Measurements from ENCODE around the gene FAM98B.

FAM98B gene

DNA sequence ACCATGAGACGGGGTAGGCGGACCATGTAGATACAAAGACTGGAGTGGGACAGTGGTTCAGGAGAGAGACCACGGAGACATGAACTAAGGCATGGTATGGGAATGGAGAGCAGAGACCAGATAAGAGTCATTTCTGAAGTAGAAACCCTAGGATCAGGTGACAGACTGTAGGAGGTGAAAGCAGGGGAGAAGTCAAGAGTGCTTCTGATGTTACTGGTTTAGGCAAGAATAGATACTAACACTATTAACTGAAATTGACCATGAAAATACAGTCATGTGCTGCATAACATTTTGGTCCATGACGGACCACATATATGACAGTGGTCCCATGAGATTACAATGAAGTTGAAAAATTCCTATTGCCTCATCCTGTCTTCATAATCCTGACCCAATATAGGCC, 69.0 kb downstream of the FAM98B start:
- Histone ChIP-seq H3K79me2 (ENCODE audit: insufficient read depth, low read depth) (no peaks in the 10 kb centered on the region), H4K20me1 (ENCODE audit: insufficient read depth) (no peaks in the 10 kb centered on the region), H3K9ac (no peak overlapping the region), H3K4me1 (ENCODE audit: low read depth, poor library complexity, severe bottlenecking) (no peaks in the 10 kb centered on the region), H3K27me3 (ENCODE audit: insufficient read depth, low read depth) (no peaks in the 10 kb centered on the region), H2AFZ (ENCODE audit: low read depth) (no peak overlapping the region), H3K4me3 (IDR thresholded peaks at IDR 0.05; ENCODE audit: insufficient read depth, low read depth, low read length) (no peak overlapping the region), H3K27ac (no peak overlapping the region), H3K36me3 (ENCODE audit: insufficient read depth) (no peaks in the 10 kb centered on the region), H3K4me2 (no peak overlapping the region)
- TF ChIP-seq, protein P1, sequence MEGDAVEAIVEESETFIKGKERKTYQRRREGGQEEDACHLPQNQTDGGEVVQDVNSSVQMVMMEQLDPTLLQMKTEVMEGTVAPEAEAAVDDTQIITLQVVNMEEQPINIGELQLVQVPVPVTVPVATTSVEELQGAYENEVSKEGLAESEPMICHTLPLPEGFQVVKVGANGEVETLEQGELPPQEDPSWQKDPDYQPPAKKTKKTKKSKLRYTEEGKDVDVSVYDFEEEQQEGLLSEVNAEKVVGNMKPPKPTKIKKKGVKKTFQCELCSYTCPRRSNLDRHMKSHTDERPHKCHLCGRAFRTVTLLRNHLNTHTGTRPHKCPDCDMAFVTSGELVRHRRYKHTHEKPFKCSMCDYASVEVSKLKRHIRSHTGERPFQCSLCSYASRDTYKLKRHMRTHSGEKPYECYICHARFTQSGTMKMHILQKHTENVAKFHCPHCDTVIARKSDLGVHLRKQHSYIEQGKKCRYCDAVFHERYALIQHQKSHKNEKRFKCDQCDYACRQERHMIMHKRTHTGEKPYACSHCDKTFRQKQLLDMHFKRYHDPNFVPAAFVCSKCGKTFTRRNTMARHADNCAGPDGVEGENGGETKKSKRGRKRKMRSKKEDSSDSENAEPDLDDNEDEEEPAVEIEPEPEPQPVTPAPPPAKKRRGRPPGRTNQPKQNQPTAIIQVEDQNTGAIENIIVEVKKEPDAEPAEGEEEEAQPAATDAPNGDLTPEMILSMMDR (conservative IDR thresholded peaks at IDR 0.05; ENCODE audit: low read depth, low read length) = no peak

DNA sequence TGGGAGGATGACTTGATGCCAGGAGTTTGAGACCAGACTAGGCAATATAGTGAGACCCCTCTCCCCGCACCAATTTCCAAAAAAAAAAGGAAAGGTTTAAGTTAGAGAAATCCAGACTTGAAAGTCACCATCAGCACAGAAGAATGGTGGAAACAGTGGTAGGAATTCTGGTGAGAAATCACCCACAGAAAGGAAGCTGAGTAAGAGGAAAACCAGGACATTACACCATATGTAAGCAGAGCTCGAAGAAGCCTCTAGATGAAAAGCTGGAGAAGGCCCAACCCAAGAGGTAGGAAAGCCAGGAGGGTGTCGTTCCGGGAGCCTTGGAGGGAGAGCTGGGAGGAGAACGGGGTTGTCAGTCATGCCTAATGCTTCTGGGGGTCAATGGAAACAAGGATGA, 70.2 kb downstream of the FAM98B start:
- H3K4me1 ChIP-seq (ENCODE audit: low read depth, poor library complexity, severe bottlenecking) = no peaks in the 10 kb centered on the region
- H3K27me3 ChIP-seq (ENCODE audit: insufficient read depth, low read depth) = no peaks in the 10 kb centered on the region
- no peaks in the 10 kb centered on the region for H3K36me3 ChIP-seq (ENCODE audit: insufficient read depth)
- H3K27ac ChIP-seq = no peak overlapping the region
- H2AFZ ChIP-seq (ENCODE audit: low read depth) = no peak overlapping the region
- no peaks in the 10 kb centered on the region for H3K79me2 ChIP-seq (ENCODE audit: insufficient read depth, low read depth)
- TF ChIP-seq, protein P1 (conservative IDR thresholded peaks at IDR 0.05; ENCODE audit: low read depth, low read length) = no peak
- no peak overlapping the region for H3K4me3 ChIP-seq (IDR thresholded peaks at IDR 0.05; ENCODE audit: insufficient read depth, low read depth, low read length)
- no peak overlapping the region for H3K4me2 ChIP-seq
- no peak overlapping the region for H3K9ac ChIP-seq
- no peaks in the 10 kb centered on the region for H4K20me1 ChIP-seq (ENCODE audit: insufficient read depth)

DNA sequence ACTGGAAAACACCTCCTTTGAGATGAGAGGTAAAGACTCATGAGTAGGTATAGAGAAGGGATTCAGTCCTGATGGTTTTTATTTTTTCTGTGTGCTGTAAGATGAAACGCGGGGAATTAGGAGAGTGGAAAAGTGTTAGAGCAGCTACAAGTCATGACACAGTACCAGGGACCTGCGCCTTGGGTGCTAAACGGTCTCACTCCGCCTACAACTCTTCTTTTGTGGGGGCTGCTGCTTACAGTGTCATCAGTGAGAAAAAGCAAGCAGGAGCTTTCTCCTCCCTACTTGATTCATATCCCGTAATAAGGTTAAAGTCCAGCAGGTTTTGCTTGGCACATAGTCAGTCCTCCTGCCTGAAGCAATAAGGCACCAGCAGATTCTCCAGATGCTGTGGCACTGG, 71.6 kb downstream of the FAM98B start:
- H3K27me3 ChIP-seq (ENCODE audit: insufficient read depth, low read depth) = no peaks in the 10 kb centered on the region
- no peak overlapping the region for H3K27ac ChIP-seq
- H3K9ac ChIP-seq = no peak overlapping the region
- H2AFZ ChIP-seq (ENCODE audit: low read depth) = no peak overlapping the region
- no peaks in the 10 kb centered on the region for H4K20me1 ChIP-seq (ENCODE audit: insufficient read depth)
- no peaks in the 10 kb centered on the region for H3K4me1 ChIP-seq (ENCODE audit: low read depth, poor library complexity, severe bottlenecking)
- TF ChIP-seq, protein P1 (conservative IDR thresholded peaks at IDR 0.05; ENCODE audit: low read depth, low read length) = no peak
- no peaks in the 10 kb centered on the region for H3K36me3 ChIP-seq (ENCODE audit: insufficient read depth)
- no peaks in the 10 kb centered on the region for H3K79me2 ChIP-seq (ENCODE audit: insufficient read depth, low read depth)
- H3K4me3 ChIP-seq (IDR thresholded peaks at IDR 0.05; ENCODE audit: insufficient read depth, low read depth, low read length) = no peak overlapping the region
- H3K4me2 ChIP-seq = no peak overlapping the region

DNA sequence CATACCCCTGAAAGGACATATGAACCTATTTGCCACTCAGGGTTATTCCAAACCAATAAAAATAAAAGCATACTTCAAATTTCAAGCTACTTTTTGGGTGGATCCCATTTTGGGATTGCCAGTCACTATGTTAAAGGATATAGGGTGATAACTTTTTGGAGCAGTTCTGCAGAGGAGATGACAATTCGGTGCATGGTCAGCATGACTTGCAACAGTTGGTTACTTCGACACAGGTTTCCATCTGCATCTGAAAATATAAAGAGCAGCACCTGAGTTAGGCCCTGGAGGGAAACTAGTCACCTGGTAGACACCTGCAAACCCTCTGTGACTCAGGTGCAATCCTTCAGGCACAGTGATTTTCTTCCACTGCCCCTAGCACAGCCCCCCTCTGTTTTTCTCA, 72.2 kb downstream of the FAM98B start:
- Histone ChIP-seq H3K36me3 (ENCODE audit: insufficient read depth) (no peaks in the 10 kb centered on the region), H2AFZ (ENCODE audit: low read depth) (no peak overlapping the region), H3K27ac (no peak overlapping the region), H3K4me2 (no peak overlapping the region), H3K4me3 (IDR thresholded peaks at IDR 0.05; ENCODE audit: insufficient read depth, low read depth, low read length) (no peak overlapping the region), H3K27me3 (ENCODE audit: insufficient read depth, low read depth) (no peaks in the 10 kb centered on the region), H3K79me2 (ENCODE audit: insufficient read depth, low read depth) (no peaks in the 10 kb centered on the region), H3K9ac (no peak overlapping the region), H3K4me1 (ENCODE audit: low read depth, poor library complexity, severe bottlenecking) (no peaks in the 10 kb centered on the region), H4K20me1 (ENCODE audit: insufficient read depth) (no peaks in the 10 kb centered on the region)
- TF ChIP-seq, protein P1 (conservative IDR thresholded peaks at IDR 0.05; ENCODE audit: low read depth, low read length) = no peak

DNA sequence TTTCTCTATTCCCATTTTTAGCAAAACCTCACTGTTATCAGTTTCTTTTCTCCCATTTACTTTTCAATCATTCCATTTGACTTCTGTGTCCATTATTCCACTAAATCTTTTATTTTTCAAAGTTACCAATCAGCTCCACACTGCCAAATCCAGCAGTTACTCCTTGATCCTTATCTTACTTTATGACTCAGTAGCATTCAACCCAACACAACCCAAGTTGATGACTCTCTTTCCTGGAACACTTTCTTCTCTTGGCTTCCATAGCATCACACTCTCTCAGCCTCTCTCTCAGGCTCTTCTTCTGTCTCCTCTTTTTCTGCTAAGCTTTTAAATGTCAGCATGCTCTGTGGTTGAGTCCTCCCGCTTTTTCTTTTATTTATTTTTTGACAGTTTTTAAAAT, 74.4 kb downstream of the FAM98B start:
- Histone ChIP-seq H3K27me3 (ENCODE audit: insufficient read depth, low read depth) (no peaks in the 10 kb centered on the region), H3K9ac (no peak overlapping the region), H3K4me1 (ENCODE audit: low read depth, poor library complexity, severe bottlenecking) (no peaks in the 10 kb centered on the region), H3K4me3 (IDR thresholded peaks at IDR 0.05; ENCODE audit: insufficient read depth, low read depth, low read length) (no peak overlapping the region), H3K27ac (no peak overlapping the region), H4K20me1 (ENCODE audit: insufficient read depth) (no peaks in the 10 kb centered on the region), H3K79me2 (ENCODE audit: insufficient read depth, low read depth) (no peaks in the 10 kb centered on the region), H3K36me3 (ENCODE audit: insufficient read depth) (no peaks in the 10 kb centered on the region), H3K4me2 (no peak overlapping the region), H2AFZ (ENCODE audit: low read depth) (no peak overlapping the region)
- TF ChIP-seq, protein P1 (conservative IDR thresholded peaks at IDR 0.05; ENCODE audit: low read depth, low read length) = no peak
